Jurkat, Clone E6-1 (cell line): ENCODE measurements around the gene PLXND1.

Source experiments
- DNase-seq: peaks from one replicate; pipeline ENCODE4 v3.0.0-alpha.2; 2011; ENCODE audit warnings: low read depth, low spot score
- H3K4me3 ChIP-seq: 2 replicates; pipeline ENCODE4 v1.5.1; 2011; ENCODE audit warnings: mild to moderate bottlenecking, low read length, control low read depth, moderate library complexity

PLXND1 gene

GRCh38 chr3:129540776-129541516 is 65.5 kb downstream of the PLXND1 start:
- H3K4me3 ChIP-seq = no peak overlapping the region
- no peak for DNase-seq

GRCh38 chr3:129539206-129539605 is 67.3 kb downstream of the PLXND1 start:
- no peak for DNase-seq
- no peak overlapping the region for H3K4me3 ChIP-seq

- H3K4me3 ChIP-seq = no peak overlapping the region
- DNase-seq = no peak
Measured at GRCh38 chr3:129536804-129537203, 69.7 kb downstream of the PLXND1 start.

DNA sequence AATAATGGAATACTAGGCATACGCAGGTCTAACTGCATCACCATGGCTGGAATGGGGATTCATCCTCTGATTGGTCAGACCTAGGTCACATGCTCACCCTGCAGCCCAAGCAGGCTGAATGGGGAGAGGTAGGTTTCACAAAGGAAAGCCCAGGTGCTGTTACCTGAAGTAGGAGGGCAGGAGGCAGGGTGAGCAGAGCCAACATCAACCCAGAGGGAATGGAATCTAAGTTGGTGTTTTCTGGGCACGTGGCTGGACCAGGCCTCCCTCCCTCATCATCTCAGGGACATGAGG is 70.2 kb downstream of the PLXND1 start:
- no peak overlapping the region for H3K4me3 ChIP-seq
- DNase-seq = no peak

- no peak for DNase-seq
- no peak overlapping the region for H3K4me3 ChIP-seq
Measured at GRCh38 chr3:129535075-129535474, 71.4 kb downstream of the PLXND1 start.

- no peak overlapping the region for H3K4me3 ChIP-seq
- no peak for DNase-seq
Measured at GRCh38 chr3:129534428-129535027, 71.9 kb downstream of the PLXND1 start.

- no peak for DNase-seq
- H3K4me3 ChIP-seq = no peak overlapping the region
Measured at GRCh38 chr3:129533406-129533805, 73.1 kb downstream of the PLXND1 start.

DNA sequence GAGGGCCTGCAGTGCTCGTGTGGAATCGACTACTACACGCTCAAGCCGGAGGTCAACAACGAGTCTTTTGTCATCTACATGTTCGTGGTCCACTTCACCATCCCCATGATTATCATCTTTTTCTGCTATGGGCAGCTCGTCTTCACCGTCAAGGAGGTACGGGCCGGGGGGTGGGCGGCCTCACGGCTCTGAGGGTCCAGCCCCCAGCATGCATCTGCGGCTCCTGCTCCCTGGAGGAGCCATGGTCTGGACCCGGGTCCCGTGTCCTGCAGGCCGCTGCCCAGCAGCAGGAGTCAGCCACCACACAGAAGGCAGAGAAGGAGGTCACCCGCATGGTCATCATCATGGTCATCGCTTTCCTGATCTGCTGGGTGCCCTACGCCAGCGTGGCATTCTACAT is 74.2 kb downstream of the PLXND1 start:
- no peak overlapping the region for H3K4me3 ChIP-seq
- no peak for DNase-seq

DNA sequence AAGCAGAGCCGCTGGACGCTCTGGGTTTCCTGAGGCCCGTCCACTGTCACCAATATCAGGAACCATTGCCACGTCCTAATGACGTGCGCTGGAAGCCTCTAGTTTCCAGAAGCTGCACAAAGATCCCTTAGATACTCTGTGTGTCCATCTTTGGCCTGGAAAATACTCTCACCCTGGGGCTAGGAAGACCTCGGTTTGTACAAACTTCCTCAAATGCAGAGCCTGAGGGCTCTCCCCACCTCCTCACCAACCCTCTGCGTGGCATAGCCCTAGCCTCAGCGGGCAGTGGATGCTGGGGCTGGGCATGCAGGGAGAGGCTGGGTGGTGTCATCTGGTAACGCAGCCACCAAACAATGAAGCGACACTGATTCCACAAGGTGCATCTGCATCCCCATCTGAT is 74.8 kb downstream of the PLXND1 start:
- no peak for DNase-seq

DNA sequence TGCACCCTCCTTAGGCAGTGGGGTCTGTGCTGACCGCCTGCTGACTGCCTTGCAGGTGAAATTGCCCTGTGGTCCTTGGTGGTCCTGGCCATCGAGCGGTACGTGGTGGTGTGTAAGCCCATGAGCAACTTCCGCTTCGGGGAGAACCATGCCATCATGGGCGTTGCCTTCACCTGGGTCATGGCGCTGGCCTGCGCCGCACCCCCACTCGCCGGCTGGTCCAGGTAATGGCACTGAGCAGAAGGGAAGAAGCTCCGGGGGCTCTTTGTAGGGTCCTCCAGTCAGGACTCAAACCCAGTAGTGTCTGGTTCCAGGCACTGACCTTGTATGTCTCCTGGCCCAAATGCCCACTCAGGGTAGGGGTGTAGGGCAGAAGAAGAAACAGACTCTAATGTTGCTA is 75.7 kb downstream of the PLXND1 start:
- no peak overlapping the region for H3K4me3 ChIP-seq
- DNase-seq = no peak

More for the DNA sequence above, 74.8 kb downstream of the PLXND1 start:
- H3K4me3 ChIP-seq = no peak overlapping the region

GRCh38 chr3:129530251-129530791 is 76.2 kb downstream of the PLXND1 start:
- no peak overlapping the region for H3K4me3 ChIP-seq
- DNase-seq = no peak

DNA sequence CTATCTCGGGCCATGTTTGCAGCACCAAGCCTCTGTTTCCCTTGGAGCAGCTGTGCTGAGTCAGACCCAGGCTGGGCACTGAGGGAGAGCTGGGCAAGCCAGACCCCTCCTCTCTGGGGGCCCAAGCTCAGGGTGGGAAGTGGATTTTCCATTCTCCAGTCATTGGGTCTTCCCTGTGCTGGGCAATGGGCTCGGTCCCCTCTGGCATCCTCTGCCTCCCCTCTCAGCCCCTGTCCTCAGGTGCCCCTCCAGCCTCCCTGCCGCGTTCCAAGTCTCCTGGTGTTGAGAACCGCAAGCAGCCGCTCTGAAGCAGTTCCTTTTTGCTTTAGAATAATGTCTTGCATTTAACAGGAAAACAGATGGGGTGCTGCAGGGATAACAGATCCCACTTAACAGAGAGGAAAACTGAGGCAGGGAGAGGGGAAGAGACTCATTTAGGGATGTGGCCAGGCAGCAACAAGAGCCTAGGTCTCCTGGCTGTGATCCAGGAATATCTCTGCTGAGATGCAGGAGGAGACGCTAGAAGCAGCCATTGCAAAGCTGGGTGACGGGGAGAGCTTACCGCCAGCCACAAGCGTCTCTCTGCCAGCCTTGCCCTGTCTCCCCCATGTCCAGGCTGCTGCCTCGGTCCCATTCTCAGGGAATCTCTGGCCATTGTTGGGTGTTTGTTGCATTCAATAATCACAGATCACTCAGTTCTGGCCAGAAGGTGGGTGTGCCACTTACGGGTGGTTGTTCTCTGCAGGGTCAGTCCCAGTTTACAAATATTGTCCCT is 76.9 kb downstream of the PLXND1 start:
- H3K4me3 ChIP-seq = no peak overlapping the region
- DNase-seq = no peak

- H3K4me3 ChIP-seq = no peak within 1 kb of the TSS
- no peak for DNase-seq
Measured at GRCh38 chr3:129528589-129529100, 77.8 kb downstream of the PLXND1 start, which contains the start of gene RHO. TSS of gene RHO (plus strand) at chr3:129528639. CDS start at chr3:129528734, 95 bp downstream.

DNA sequence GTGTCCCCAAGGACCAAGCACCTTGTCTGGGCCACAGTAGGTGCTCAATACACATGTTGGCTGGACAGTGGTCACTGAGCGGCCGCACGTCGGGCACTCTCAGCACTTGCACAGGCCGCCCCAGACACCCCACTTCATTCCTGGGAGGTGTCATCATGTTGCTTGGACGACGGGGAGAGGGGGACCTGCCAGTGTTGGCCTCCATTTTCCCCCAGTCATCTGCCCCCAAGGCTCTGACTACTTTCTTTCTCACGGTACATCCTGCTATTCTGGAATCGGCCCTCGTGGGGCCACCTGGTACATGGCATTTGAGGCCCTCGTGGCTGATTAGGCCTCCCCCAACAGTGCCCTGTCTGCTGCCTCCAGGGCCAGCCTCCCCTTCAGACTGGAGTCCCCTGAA is 79.2 kb downstream of the PLXND1 start:
- DNase-seq = no peak
- H3K4me3 ChIP-seq = no peak overlapping the region

DNA sequence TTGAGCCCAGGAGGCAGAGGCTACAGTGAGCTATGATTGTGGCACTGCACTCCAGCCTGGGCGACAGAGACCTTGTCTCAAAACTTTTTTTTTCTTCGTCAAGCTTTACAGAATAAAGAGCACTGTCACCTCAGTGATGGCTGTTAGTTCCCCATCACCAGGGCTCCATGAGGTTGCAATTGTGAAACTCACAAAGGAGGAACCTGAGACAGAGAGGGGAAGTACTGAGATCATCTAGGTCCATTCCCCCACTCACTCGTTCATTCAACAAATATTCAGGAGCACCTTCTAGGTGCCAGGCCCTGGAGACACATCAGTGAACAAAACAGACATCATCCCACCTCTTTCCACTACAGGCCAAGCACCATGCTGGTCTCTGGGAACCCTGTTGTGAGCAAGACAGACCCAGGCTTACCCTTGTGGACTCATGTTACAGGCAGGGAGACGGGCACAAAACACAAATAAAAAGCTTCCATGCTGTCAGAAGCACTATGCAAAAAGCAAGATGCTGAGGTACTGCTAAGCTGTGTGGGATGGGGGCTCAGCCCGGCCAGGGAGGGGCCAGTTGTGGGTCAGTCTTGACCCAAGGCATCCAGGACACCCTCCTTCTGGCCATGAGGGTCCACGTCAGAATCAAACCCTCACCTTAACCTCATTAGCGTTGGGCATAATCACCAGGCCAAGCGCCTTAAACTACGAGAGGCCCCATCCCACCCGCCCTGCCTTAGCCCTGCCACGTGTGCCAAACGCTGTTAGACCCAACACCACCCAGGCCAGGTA is 80.2 kb downstream of the PLXND1 start:
- no peak overlapping the region for H3K4me3 ChIP-seq
- DNase-seq = no peak

- H3K4me3 ChIP-seq = no peak overlapping the region
- DNase-seq = no peak
Measured at GRCh38 chr3:129525341-129525968, 81.0 kb downstream of the PLXND1 start.

- DNase-seq = no peak
- no peak overlapping the region for H3K4me3 ChIP-seq
Measured at GRCh38 chr3:129524081-129524480, 82.4 kb downstream of the PLXND1 start.

- H3K4me3 ChIP-seq = no peak overlapping the region
- no peak for DNase-seq
Measured at GRCh38 chr3:129522953-129523352, 83.5 kb downstream of the PLXND1 start.

GRCh38 chr3:129521611-129522010 is 84.9 kb downstream of the PLXND1 start:
- DNase-seq = no peak
- no peak overlapping the region for H3K4me3 ChIP-seq
